DMS 273 (cell line): ENCODE data around the gene ITSN2.
"Not testable (repeated sequence)": the region's sequence is repeated elsewhere in the genome, so short reads cannot be mapped to it uniquely, and the experiment has no call there.

Experiments used
- DNase-seq: peaks from one replicate; lab custom pipeline; 2025; ENCODE audit not compliant: unreplicated experiment; lab: John Stamatoyannopoulos, UW

Gene ITSN2

GRCh38 chr2:24365051-24365450, 4.7 kb upstream of the ITSN2 start:
- DNase-seq: peak; percentile 78

- no peak for DNase-seq
Observed at GRCh38 chr2:24363301-24363700, 3.0 kb upstream of the ITSN2 start.

DNA sequence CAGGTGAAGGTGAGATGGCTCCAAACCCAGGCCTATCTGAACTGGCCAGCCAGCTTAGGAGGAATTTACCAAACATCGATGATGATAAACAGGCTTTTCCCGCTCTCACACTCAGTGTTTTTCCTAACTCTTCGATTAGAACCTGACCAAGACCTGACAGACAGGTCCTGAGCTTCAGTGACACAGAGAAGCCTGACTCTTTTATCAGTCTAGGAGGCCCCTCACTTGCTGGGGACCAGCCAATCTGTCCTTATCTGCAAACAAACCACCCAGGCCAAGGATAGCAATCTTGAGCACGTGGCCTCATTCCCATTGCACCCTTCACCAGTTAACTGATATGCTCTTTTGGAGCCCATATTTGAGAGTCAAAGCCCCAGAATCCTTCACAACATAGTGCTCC, 1.9 kb upstream of the ITSN2 start:
- no peak for DNase-seq

- DNase-seq: no peak
Observed at GRCh38 chr2:24360963-24361330, 611 bp upstream of the ITSN2 start.

- DNase-seq: peak; percentile 61
Observed at GRCh38 chr2:24359129-24360049, 947 bp downstream of the ITSN2 start.

DNA sequence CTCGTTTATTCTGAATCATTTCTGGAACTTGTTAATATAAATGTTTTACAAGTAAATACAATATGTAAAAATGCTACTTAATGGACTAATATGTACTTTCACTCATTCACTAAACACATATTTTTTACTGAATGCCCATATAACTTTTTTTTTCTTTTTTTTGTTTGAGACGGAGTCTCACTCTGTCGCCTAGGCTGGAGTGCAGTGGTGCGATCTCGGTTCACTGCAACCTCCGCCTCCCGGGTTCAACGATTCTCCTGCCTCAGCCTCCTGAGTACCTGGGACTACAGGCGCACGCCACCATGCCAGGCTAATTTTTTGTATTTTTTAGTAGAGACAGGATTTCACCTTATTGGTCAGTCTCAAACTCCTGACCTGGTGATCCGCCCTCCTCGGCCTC, 2.6 kb downstream of the ITSN2 start:
- not testable (repeated sequence) for DNase-seq

GRCh38 chr2:24357115-24357514, 3.2 kb downstream of the ITSN2 start:
- not testable (repeated sequence) for DNase-seq

DNA sequence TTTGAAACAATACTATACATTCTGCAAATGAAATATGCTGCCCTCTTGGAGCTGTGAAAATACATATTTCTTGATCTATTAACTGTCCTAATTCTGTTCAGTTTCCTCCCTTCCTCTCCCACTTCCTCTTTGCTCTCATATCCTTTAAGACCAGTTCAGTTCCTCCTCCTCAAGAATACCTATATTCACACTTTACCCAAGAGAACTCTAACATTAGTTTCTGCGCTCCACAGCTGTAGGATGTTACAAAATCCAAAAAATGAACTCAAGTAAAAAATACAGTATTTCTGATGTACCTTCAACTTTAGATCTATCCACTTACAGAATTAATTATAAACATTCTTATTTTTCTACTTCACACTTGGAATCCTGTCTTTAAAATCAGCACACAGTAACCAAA, 5.4 kb downstream of the ITSN2 start:
- no peak for DNase-seq

DNA sequence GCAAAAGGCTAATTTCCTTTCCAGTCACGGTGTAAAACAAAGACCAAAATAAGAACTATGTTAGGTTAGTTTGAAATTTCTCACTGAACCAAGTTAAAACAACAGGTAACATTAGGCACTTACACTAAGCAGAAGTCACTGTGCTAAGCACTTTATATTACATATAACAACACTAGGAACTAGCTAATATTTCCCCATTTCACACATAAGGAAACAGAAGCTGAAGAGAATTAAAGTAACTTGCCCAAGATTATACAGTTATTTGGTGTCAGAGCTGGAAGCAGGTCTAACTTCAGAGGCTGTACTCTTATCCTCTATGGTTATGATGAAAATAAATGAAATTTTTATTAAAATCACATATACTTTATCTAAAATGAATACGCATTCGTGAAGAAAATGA, 5.9 kb downstream of the ITSN2 start:
- DNase-seq: no peak

DNA sequence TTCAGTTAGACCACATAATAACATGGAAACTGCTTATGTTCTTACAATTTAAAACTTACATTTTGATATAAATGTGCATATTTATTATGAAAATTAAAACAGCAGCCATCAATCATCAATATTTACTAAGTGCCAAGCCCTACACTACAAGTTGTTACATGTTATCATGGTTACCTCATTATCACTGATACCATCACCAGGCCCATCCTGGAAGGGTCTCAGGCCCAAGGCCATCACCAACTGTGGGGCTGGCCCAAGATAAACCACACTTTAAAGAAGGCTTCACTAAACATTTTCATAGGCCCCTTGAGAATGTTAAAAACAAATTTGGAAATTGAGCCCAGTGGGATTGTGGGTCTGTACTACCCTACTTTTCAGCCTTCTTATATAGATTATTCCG, 6.4 kb downstream of the ITSN2 start:
- no peak for DNase-seq

DNA sequence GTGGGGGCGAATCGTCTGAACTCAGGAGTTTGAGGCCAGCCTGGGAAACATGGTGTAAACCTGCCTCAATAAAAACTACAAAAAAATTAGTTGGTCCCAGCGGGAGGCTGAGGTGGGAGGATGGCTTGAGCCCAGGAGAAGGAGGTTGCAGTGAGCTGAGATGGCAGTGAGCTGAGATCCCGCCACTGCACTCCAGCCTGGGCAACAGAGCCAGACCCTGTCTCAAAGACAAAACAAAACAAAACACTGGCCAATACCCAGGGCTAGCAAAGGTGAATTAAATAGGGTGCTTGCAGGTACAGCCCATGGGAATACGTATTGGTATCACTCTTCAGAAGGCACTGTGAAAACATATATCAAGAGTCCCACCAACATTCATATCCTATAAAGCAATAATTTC, 7.0 kb downstream of the ITSN2 start:
- DNase-seq: no peak

DNA sequence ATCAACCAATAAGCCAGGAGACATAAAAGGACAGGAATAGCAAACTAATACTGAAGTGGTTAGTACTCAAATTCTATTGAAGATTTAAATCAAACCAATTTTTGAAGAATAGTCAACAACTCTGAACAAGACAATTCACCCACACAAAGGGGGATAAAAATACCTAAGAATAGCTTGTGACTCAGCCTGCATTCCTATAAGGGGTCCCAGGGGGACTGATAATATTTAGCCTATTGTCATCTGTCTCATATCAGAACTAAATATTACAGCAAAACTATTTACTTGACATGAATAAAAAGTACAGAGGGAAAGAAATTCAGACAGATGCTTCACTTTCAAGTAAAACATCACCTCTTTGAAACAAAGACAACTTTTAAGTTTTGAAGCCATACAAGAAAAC, 7.7 kb downstream of the ITSN2 start:
- no peak for DNase-seq

DNA sequence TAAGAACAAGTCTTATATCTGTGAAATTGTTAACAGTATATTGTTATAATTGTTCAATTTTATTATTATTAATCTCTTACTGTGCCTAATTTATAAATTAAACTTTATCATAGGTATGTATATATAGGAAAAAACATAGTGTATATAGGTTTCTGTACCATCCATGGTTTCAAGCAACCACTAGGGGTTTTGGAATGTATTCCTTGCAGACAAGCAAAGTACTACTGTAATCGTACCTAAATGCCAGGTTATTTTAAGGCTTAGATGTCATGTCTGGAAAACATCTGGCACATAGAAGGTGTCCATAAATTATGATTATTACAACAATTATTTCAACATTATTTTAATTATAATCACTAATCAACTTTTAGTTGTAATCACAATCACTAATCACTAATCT, 8.4 kb downstream of the ITSN2 start:
- DNase-seq: no peak

- no peak for DNase-seq
Observed at GRCh38 chr2:24351627-24351938, 8.8 kb downstream of the ITSN2 start.

DNA sequence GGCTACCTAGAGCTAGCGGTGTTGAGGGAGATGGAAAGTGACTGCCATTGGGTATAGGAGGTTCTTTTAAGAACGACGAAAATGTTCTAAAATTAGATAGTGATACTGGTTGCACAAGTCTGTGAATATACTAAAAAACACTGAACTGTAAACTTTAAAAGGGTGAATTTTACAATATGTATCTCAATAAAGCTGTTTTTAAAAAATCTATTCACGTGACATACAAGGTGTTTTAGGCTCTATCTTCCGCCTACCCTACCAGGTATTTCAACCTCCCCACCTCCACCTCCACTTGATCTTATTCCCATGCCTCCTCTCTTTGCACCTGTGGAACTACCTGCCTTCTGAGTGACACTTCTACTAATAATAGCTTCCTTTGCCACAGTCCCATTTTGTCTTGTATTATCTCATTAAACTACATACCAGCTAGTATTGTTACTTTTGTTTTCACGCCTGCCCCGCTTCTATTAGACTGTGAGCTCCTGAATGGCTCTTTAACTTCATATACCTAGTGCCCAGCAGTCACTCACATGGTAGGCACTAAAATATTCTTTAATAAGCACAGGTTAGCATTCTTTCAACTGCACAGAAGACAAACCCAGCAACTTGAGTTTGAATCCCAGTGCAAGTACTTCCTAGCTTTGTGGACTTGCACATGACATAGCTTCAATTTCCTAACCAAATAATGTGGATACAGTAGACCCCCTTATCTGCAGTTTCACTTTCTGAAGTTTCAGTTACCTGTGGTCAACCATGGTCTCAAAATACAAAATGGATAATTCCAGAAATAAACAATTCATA, 9.3 kb downstream of the ITSN2 start:
- DNase-seq: no peak

DNA sequence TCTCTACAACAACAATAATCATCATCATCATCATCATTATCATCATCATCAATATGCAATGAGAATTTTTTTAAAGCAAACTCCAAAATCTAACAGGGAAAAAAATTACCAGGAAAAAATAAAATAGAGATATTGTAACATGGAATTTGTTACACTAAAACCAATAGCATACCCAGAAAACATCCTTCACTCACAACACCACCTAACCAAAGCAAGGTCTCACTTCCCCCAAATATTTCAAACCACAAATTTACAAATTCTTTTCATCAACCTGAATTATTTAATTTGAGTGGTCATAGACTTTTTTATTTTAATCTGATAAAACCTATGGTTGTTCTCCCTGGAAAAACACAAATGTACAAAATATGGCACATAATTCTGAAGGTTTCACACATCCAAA, 11.2 kb downstream of the ITSN2 start:
- DNase-seq: no peak

DNA sequence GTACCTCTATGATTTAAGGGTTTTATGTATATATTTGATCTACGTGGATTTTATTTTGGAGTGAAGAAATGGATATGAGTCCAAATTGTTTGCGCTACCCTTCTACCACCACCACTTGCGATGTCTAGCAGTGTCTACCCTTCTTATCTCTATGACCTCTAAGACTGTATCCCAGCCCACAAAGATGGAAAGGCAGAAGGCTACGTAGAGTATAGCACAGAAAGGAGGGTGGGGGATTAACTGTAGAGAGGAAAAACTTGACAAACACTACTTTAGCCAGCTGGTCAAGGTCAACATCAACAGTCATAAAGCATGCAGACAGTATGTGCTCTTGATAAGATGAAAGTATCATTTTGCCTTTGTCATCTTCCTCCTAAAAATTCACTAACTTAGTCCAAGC, 14.4 kb downstream of the ITSN2 start:
- no peak for DNase-seq

DNA sequence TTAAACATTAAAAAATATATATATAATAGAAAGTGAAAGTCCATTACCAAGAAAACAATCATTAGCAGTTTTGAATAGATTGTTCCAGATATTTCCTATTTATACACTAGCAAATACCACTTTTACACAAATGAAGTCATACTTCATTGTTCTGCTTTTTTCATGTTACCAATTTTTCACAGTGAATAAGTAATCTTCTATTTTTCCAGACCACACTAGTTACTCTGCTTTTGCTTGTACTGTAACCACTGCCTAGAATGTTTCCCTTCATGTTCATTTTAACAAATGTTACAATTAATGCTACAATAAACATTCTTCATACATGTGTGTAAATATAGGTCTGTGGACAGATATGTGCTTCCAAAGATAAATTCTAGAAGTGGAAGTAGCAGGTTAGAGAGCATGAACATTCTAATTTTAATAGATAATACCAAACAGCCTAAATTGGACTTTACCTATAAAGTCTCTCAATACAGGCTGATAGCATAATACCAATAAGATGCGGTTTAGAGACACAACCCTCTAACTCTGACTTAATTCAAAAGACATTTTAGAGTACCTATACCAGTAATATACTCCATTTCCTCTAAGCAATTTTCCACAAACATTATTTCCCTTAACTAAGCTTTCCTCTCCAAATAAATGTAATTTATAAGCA, 17.0 kb downstream of the ITSN2 start:
- DNase-seq: no peak

GRCh38 chr2:24342110-24342910, 18.0 kb downstream of the ITSN2 start:
- DNase-seq: no peak

GRCh38 chr2:24339856-24340262, 20.5 kb downstream of the ITSN2 start:
- DNase-seq: no peak

GRCh38 chr2:24339098-24339497, 21.2 kb downstream of the ITSN2 start:
- not testable (repeated sequence) for DNase-seq
